ENCODE measurements around the gene FOXP1. TPM values are rescaled to one million over a fixed set of nuclear protein-coding genes. Genes with fewer than 3 reads are reported as not detected.

Gene FOXP1
- total RNA-seq, 1 donor from 2014 or later, result 31.1 TPM

DNA sequence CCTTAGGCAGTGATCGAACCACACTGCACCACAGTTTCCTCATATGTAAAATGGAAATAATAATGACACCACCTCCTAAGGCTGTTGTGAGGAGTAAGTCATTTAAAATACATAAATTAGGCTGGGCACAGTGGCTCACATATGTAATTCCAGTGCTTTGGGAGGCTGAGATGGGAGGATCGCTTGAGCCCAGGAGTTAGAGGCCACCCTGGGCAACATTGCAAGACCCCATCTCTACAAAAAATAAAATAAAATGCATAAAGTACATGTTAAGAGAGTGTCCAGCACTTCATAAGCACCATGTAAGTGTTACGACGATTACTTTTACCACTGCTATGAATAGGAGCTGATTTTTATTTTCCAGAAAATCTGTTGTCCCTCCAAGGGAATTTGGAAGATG, 440.0 kb downstream of the FOXP1 start:
- TF ChIP-seq, protein P1, sequence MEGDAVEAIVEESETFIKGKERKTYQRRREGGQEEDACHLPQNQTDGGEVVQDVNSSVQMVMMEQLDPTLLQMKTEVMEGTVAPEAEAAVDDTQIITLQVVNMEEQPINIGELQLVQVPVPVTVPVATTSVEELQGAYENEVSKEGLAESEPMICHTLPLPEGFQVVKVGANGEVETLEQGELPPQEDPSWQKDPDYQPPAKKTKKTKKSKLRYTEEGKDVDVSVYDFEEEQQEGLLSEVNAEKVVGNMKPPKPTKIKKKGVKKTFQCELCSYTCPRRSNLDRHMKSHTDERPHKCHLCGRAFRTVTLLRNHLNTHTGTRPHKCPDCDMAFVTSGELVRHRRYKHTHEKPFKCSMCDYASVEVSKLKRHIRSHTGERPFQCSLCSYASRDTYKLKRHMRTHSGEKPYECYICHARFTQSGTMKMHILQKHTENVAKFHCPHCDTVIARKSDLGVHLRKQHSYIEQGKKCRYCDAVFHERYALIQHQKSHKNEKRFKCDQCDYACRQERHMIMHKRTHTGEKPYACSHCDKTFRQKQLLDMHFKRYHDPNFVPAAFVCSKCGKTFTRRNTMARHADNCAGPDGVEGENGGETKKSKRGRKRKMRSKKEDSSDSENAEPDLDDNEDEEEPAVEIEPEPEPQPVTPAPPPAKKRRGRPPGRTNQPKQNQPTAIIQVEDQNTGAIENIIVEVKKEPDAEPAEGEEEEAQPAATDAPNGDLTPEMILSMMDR (IDR thresholded peaks at IDR 0.05; ENCODE audit: partially characterized antibody, unreplicated experiment), result no peak
- Mint-ChIP-seq H3K4me3 (ENCODE audit: unreplicated experiment) (no peak overlapping the region), H3K9me3 (ENCODE audit: unreplicated experiment) (peaks cover 1% of the 10 kb centered on the region), H3K27me3 (ENCODE audit: unreplicated experiment) (no peaks in the 10 kb centered on the region), H3K4me1 (ENCODE audit: low read depth, unreplicated experiment) (peaks cover 23% of the 10 kb centered on the region), H3K36me3 (ENCODE audit: unreplicated experiment) (no peaks in the 10 kb centered on the region), H3K27ac (ENCODE audit: unreplicated experiment) (no peak overlapping the region)
- DNase-seq, result no peak

DNA sequence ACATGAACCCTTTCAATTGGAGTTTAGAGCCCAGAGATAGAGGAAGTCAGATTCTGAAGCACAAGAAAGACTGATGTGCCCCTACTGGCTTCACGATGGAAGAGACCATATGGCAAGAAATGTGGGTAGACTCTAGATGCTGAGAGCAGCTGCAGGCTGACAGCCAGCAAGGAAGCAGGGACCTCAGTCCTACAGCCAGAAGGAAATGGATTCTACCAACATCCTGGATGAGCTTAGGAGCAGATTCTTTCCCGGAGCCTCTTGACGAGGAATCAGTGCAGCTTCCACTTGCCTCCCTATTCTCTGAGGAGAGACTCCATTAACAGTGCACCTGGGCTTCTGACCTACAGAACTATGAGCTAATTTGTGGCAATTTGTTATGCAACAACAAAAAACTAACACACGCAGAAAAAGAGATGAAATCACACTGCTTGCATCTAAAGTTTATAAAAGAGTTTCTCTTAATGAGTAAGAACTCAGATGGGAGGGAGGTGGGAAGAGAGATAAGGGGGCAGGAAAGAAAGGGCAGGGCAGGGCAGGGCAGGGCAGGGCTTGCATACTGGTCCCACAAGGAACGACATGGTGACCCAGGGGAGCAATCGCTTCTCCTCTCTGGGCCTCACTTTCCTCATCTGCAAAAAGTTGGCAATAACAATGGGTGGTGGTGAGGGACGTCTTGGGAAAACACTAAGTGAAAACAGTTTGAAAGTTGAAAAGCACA, 440.9 kb downstream of the FOXP1 start:
- peaks cover 23% of the 10 kb centered on the region for H3K4me1 Mint-ChIP-seq (ENCODE audit: low read depth, unreplicated experiment)
- peak overlapping the region; percentile 20 for H3K27ac Mint-ChIP-seq (ENCODE audit: unreplicated experiment)
- no peaks in the 10 kb centered on the region for H3K27me3 Mint-ChIP-seq (ENCODE audit: unreplicated experiment)
- no peaks in the 10 kb centered on the region for H3K36me3 Mint-ChIP-seq (ENCODE audit: unreplicated experiment)
- no peak for DNase-seq
- H3K4me3 Mint-ChIP-seq (ENCODE audit: unreplicated experiment), result no peak overlapping the region
- H3K9me3 Mint-ChIP-seq (ENCODE audit: unreplicated experiment), result peaks cover 1% of the 10 kb centered on the region
- TF ChIP-seq, protein P1 (IDR thresholded peaks at IDR 0.05; ENCODE audit: partially characterized antibody, unreplicated experiment), result no peak

DNA sequence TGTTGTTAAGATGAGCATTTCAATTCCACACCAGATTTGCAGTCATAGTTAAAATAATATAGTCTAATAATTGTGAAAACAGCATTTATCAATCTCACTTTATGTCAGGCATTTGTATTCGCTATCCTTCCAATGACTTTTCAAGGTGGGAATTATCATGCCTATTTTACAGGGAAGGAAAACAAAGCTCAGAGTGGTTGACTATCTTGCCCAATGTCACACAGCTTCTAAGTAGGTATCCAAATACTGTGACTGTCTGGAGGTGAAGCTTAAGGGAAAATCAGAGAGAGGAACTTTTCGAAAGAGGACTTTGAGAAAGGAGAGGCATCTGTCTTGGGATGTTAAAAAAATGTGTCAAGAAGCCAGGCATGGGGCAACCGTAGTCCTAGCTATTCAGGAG, 443.1 kb downstream of the FOXP1 start:
- H3K27me3 Mint-ChIP-seq (ENCODE audit: unreplicated experiment), result no peaks in the 10 kb centered on the region
- TF ChIP-seq, protein P1 (IDR thresholded peaks at IDR 0.05; ENCODE audit: partially characterized antibody, unreplicated experiment), result no peak
- no peaks in the 10 kb centered on the region for H3K9me3 Mint-ChIP-seq (ENCODE audit: unreplicated experiment)
- no peak overlapping the region for H3K27ac Mint-ChIP-seq (ENCODE audit: unreplicated experiment)
- no peak overlapping the region for H3K4me3 Mint-ChIP-seq (ENCODE audit: unreplicated experiment)
- peaks cover 9% of the 10 kb centered on the region for H3K4me1 Mint-ChIP-seq (ENCODE audit: low read depth, unreplicated experiment)
- DNase-seq, result no peak
- no peaks in the 10 kb centered on the region for H3K36me3 Mint-ChIP-seq (ENCODE audit: unreplicated experiment)

DNA sequence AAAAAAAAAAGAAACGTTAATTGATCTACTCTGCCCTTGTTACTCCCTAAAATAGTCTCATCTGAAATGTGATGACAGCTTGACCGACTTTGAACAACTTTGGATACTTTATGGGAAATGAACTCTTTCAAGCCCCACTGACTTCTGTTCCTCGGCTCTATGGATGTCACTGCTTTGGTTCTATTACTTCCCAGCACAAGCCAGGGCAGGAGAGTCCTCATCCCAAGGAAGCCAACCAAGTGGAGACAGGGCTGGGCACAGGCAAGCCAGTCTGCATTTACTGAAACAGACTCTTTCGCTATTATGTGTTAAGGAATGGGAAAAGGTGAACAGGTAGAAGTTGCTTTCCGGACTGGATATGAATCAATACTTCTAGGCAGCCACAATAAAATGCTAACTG, 444.0 kb downstream of the FOXP1 start:
- Mint-ChIP-seq H3K9me3 (ENCODE audit: unreplicated experiment) (no peaks in the 10 kb centered on the region), H3K27me3 (ENCODE audit: unreplicated experiment) (no peaks in the 10 kb centered on the region), H3K4me3 (ENCODE audit: unreplicated experiment) (no peak overlapping the region), H3K36me3 (ENCODE audit: unreplicated experiment) (no peaks in the 10 kb centered on the region), H3K27ac (ENCODE audit: unreplicated experiment) (no peak overlapping the region), H3K4me1 (ENCODE audit: low read depth, unreplicated experiment) (peaks cover 9% of the 10 kb centered on the region)
- TF ChIP-seq, protein P1 (IDR thresholded peaks at IDR 0.05; ENCODE audit: partially characterized antibody, unreplicated experiment), result no peak
- DNase-seq, result no peak

- Mint-ChIP-seq H3K27me3 (ENCODE audit: unreplicated experiment) (no peaks in the 10 kb centered on the region), H3K4me1 (ENCODE audit: low read depth, unreplicated experiment) (peaks cover 10% of the 10 kb centered on the region), H3K9me3 (ENCODE audit: unreplicated experiment) (no peaks in the 10 kb centered on the region), H3K27ac (ENCODE audit: unreplicated experiment) (no peak overlapping the region), H3K36me3 (ENCODE audit: unreplicated experiment) (no peaks in the 10 kb centered on the region), H3K4me3 (ENCODE audit: unreplicated experiment) (no peak overlapping the region)
- DNase-seq, result no peak
- TF ChIP-seq, protein P1 (IDR thresholded peaks at IDR 0.05; ENCODE audit: partially characterized antibody, unreplicated experiment), result no peak
These were observed 445.1 kb downstream of the FOXP1 start for GRCh38 chr3:71138410-71138809.

Data from glutamatergic neuron (in vitro differentiated cells).